ENCODE measurements around the gene RAB6D.
"Not testable (repeated sequence)": the region's sequence is repeated elsewhere in the genome, so short reads cannot be mapped to it uniquely, and the experiment has no call there.

Gene RAB6D

DNA sequence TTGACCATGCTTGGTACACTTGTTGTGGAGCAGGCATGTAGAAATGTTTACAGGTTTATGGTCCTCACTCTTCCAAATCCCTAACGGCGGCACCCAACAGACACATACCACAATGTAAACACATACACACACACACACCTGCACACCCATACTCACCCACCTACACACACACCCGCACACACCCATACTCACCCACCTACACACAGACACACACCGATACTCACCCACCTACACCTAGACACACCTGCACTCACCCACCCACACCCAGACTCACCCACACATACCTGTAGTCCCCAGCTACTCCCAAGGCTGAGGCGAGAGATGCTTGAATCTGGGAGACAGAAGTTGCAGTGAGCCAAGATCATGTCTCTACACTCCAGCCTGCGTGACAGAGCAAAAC lies 1.5 kb upstream of the RAB6D start:
- DNase-seq = no peak

DNA sequence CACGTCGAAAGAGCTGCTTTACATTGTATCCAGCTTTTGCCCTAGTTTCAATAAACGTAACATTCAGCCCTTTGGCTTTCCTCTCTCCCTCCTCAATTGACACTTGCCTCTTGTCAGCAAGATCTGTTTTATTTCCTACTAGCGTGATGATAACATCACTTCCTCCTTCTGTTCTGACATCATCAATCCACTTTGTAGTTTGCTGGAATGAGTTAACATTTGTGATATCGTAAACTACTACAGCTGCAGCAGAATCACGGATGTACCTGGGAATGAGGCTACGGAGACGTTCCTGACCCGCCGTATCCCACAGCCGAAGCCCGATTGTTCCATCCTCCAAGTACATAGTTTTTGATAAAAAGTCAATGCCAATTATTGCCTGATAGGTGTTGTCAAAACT lies 755 bp downstream of the RAB6D start:
- DNase-seq = not testable (repeated sequence)

- not testable (repeated sequence) for DNase-seq
Measured at GRCh38 chr2:131361773-131362172, 2.2 kb downstream of the RAB6D start.

DNA sequence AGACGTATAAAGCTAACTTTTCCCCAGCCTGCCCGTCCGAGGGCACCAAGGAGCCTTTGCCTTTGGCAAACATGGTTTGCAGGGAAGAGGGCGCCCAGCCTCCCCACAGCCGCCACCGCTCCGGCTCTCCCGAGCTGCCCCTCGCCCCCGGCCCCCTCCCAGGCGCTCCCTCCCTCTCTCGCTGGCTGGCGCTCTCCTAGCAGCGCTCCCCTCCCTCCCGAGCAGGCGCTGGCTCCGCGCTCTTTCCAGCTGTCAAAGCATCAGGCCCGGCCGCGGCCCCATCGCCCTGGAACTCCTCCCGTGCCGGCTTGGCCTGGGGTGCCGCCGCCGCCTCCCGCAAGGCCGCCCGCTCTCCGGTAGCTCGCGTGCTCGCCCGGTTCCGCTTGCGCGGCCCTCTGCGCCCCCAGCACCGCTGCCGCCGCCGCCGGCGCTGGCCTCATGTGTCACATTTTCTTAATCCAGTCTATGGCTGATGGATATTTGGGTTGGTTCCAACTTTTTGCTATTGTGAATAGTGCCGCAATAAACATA lies 10.7 kb downstream of the RAB6D start:
- not testable (repeated sequence) for DNase-seq

GRCh38 chr2:131349021-131349420 lies 14.9 kb downstream of the RAB6D start:
- no peak for DNase-seq

DNA sequence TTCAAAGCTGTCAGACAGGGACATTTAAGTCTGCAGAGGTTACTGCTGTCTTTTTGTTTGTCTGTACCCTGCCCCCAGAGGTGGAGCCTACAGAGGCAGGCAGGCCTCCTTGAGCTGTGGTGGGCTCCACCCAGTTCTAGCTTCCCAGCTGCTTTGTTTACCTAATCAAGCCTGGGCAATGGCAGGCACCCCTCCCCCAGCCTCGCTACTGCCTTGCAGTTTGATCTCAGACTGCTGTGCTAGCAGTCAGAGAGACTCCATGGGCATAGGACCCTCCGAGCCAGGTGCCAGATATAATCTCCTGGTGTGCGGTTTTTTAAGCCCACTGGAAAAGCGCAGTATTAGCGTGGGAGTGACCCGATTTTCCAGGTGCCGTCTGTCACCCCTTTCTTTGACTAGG lies 16.9 kb downstream of the RAB6D start:
- not testable (repeated sequence) for DNase-seq

GRCh38 chr2:131339307-131339706 lies 24.7 kb downstream of the RAB6D start:
- not testable (repeated sequence) for DNase-seq

DNA sequence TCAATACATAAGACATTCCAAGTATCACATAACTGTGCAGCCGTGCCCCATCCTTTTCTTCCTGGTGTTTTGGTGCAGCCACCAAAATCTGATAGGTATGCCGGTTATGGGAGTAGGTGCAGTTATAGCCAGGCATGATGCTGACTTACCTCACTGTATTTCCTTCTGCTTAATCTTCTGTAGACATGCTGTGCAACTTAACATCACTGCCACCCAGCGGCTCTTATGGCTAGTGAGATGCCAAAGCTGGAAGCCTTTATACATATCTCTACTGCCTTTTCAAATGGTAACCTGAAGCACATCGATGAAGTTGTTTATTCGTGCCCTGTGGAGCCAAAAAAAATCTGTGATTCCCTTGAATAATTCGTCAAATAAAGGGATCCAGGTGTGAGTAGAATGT lies 28.6 kb downstream of the RAB6D start:
- DNase-seq = peak in 1 of 2 donors; percentile 7

- DNase-seq = not testable (repeated sequence)
Measured at GRCh38 chr2:131332709-131333108, 31.3 kb downstream of the RAB6D start.

GRCh38 chr2:131331000-131331399 lies 33.0 kb downstream of the RAB6D start:
- not testable (repeated sequence) for DNase-seq

GRCh38 chr2:131322209-131322608 lies 41.8 kb downstream of the RAB6D start:
- no peak for DNase-seq

- DNase-seq = not testable (repeated sequence)
Measured at GRCh38 chr2:131321344-131321743, 42.6 kb downstream of the RAB6D start.

GRCh38 chr2:131311001-131311400 lies 53.0 kb downstream of the RAB6D start:
- not testable (repeated sequence) for DNase-seq

Data from CD4-positive, alpha-beta T cell treated with Interferon alpha-2 for 1 hour (primary cell).